Measurements from ENCODE around the gene DPH1. TPM values are rescaled to one million over a fixed set of nuclear protein-coding genes. Genes with fewer than 3 reads are reported as not detected.

The DPH1 gene
- total RNA-seq, 4 donors from 2014 or later, result 41.6 to 61.1 (median 49.3) TPM

- Histone ChIP-seq H3K9me3 (no peaks in the 10 kb centered on the region), H3K4me3 (replicated peaks in 1 of 3) (no peak overlapping the region), H3K4me1 (peaks cover 6 to 74% of the 10 kb centered on the region in 2 donors), H3K27ac (peak overlapping the region in 2 of 3 donors; percentile 56 to 70), H3K27me3 (no peaks in the 10 kb centered on the region), H3K36me3 (peaks cover 14 to 17% of the 10 kb centered on the region in 2 donors)
- intact Hi-C loops (cut with DNase I), result no loop called here
- TF ChIP-seq POLR2A (IDR thresholded peaks at IDR 0.05), result no peak
- no peak for TF ChIP-seq CTCF (IDR thresholded peaks at IDR 0.05)
- no peak for DNase-seq
- 66 to 78% methylated on average over 3 to 6 of the region's 6 CpGs for WGBS, 2 donors
Observed at GRCh38 chr17:2068031-2068518, 38.1 kb downstream of the DPH1 start.

GRCh38 chr17:2068519-2069051, 38.6 kb downstream of the DPH1 start:
- intact Hi-C loops (cut with DNase I), result no loop called here
- no peaks in the 10 kb centered on the region for H3K27me3 ChIP-seq
- H3K4me1 ChIP-seq, result peaks cover 6 to 69% of the 10 kb centered on the region in 2 donors
- 67 to 72% methylated on average over 14 to 15 of the region's 15 CpGs for WGBS, 2 donors
- no peak overlapping the region for H3K4me3 ChIP-seq (replicated peaks in 1 of 3)
- peaks cover 14 to 17% of the 10 kb centered on the region in 2 donors for H3K36me3 ChIP-seq
- H3K27ac ChIP-seq, result peak overlapping the region in 2 of 3 donors; percentile 56 to 70
- no peak for TF ChIP-seq CTCF (IDR thresholded peaks at IDR 0.05)
- no peak for TF ChIP-seq POLR2A (IDR thresholded peaks at IDR 0.05)
- no peaks in the 10 kb centered on the region for H3K9me3 ChIP-seq
- no peak for DNase-seq

GRCh38 chr17:2070241-2071023, 40.5 kb downstream of the DPH1 start:
- peaks cover 0 to 1% of the 10 kb centered on the region in 2 donors for H3K36me3 ChIP-seq

GRCh38 chr17:2071024-2071385, 41.1 kb downstream of the DPH1 start:
- H3K4me3 ChIP-seq (replicated peaks in 1 of 3), result no peak overlapping the region
- H3K27me3 ChIP-seq, result no peaks in the 10 kb centered on the region
- H3K36me3 ChIP-seq, result no peaks in the 10 kb centered on the region
- peaks cover 6 to 59% of the 10 kb centered on the region in 2 donors for H3K4me1 ChIP-seq
- no peaks in the 10 kb centered on the region for H3K9me3 ChIP-seq
- TF ChIP-seq CTCF (IDR thresholded peaks at IDR 0.05), result no peak
- no peak for TF ChIP-seq POLR2A (IDR thresholded peaks at IDR 0.05)
- intact Hi-C loops (cut with DNase I), result no loop called here
- H3K27ac ChIP-seq, result peak overlapping the region; percentile 33 to 79 (median 63)
- 93% methylated on average over 6 of the region's 6 CpGs for WGBS, 2 donors
- DNase-seq, result no peak

More at GRCh38 chr17:2070241-2071023, 40.5 kb downstream of the DPH1 start:
- Histone ChIP-seq H3K27me3 (no peaks in the 10 kb centered on the region), H3K27ac (peak overlapping the region; percentile 33 to 79 (median 63)), H3K4me1 (peaks cover 6 to 59% of the 10 kb centered on the region in 2 donors), H3K9me3 (no peaks in the 10 kb centered on the region), H3K4me3 (replicated peaks in 1 of 3) (no peak overlapping the region)
- TF ChIP-seq POLR2A (IDR thresholded peaks at IDR 0.05) (no peak), CTCF (IDR thresholded peaks at IDR 0.05) (no peak)
- 92 to 96% methylated on average over 7 to 13 of the region's 13 CpGs for WGBS, 2 donors
- intact Hi-C loops (cut with DNase I), result no loop called here
- no peak for DNase-seq

All from thyroid gland (tissue), 4 donors.